Psoas muscle (tissue), 8 donors: Measurements from ENCODE around the gene COL4A6. TPM values are rescaled to one million over a fixed set of nuclear protein-coding genes. Genes with fewer than 3 reads are reported as not detected.

Experiments used
- ATAC-seq, 4 donors: fragments of 200-7000 bp; cut with Tn5 transposase; one replicate each; pipeline ENCODE4 v1.9.1; 2020; ENCODE audit warnings: moderate library complexity in 3 of 4, mild to moderate bottlenecking in 2 of 4
- DNase-seq, 2 donors: peaks; one replicate each; pipeline ENCODE4 v3.0.0-alpha.2; 2020
- H3K27ac ChIP-seq: fragments of 200-600 bp; one replicate; pipeline ENCODE4 v1.8.0; 2022
- H3K27me3 ChIP-seq, 3 donors: fragments of 200-600 bp in 1 of 3; one replicate each; pipeline versions ENCODE4 v1.6.1 to v1.8.0; 2013 to 2022; ENCODE audit warnings: low read length in 2 of 3, mild to moderate bottlenecking in 2 of 3, moderate library complexity in 1 of 3; ENCODE audit not compliant: insufficient read depth in 3 of 3
- H3K36me3 ChIP-seq, 2 donors: fragments of 200-600 bp in 1 of 2; one replicate each; pipeline versions ENCODE4 v1.6.1 to v1.8.0; 2013 to 2022; ENCODE audit warnings: low read depth in 1 of 2, mild to moderate bottlenecking in 1 of 2, moderate library complexity in 1 of 2; ENCODE audit not compliant: insufficient read depth in 1 of 2
- H3K4me1 ChIP-seq: fragments of 200-600 bp; one replicate; pipeline ENCODE4 v1.8.0; 2022
- H3K4me3 ChIP-seq: fragments of 200-600 bp; one replicate; pipeline ENCODE4 v1.8.0; 2022; ENCODE audit warnings: mild to moderate bottlenecking
- H3K9me3 ChIP-seq: fragments of 200-600 bp; one replicate; pipeline ENCODE4 v1.8.0; 2022
- CTCF ChIP-seq: fragments of 200-600 bp; IDR thresholded peaks from one replicate; pipeline ENCODE4 v1.8.0; 2022; ENCODE audit warnings: antibody characterized with exemption
- WGBS, 3 donors: extraction: QIAGEN DNeasy Blood & Tissue Kit; methylation state at CpG; one replicate each; pipeline versions ENCODE4 v1.1.6 to v1.1.7; 2013; 5-methylcytosine and 5-hydroxymethylcytosine counted together
- intact Hi-C, 2 donors: fragments of 100-400 bp; cut with DNase I; formaldehyde crosslinking; loops; one replicate each; pipeline versions ENCODE4 v1.11.0 to v1.14.2; 2022
- polyA plus RNA-seq, 3 donors: library from polyadenylated mRNA; stranded (reverse); fragments of 200-250 nt; gene quantifications; one replicate each; pipeline ENCODE4 v1.2.3, GENCODE V29; 2013
- total RNA-seq, 4 donors: library from RNA; stranded (reverse); fragmentation: NEBNext Ultra II Directional in 2 of 4; extraction: Animal tissue kit (Norgen Biotek cat#: 25700) in 2 of 4; gene quantifications; one replicate each; pipeline versions ENCODE4 v1.2.1 to v1.2.4, GENCODE V29; 2021 to 2023
- donor health status: healthy with polysubstance abuse.
- donor health status: DM: no; HTN: no; CAD: no; lungs with moderate emphysema.
- donor health status: Bipolar disorder and iron deficiency.
- donor health status: healthy.
- donor health status: DM: yes; HTN: yes; CAD: no.
- donor health status: DM: no; HTN: no; CAD: no.
- donor health status: DM: no; HTN: no; CAD: no.
- donor health status: DM: yes; HTN: yes; CAD: no.

COL4A6 gene
- total and polyA plus RNA-seq, 7 donors, result 0.17 to 3.6 (median 0.68) TPM

- H3K27me3 ChIP-seq, result peaks cover 0 to 3% (median 0%) of the 10 kb centered on the region in 3 donors
- H3K4me3 ChIP-seq, result no peak overlapping the region
- H3K9me3 ChIP-seq, result peaks cover 4% of the 10 kb centered on the region
- no peak for TF ChIP-seq CTCF
- 74 to 92% (median 86%) methylated on average over 3 of the region's 3 CpGs for WGBS, 3 donors
- H3K27ac ChIP-seq, result no peak overlapping the region
- no peaks in the 10 kb centered on the region for H3K4me1 ChIP-seq
- no peak for DNase-seq
- intact Hi-C loops, result loop anchor here in 1 of 2 donors (10.0 kb wide), 1 partner anchor 243 kb away; no protein-coding TSS in a partner anchor
- ATAC-seq, result no peak
- no peaks in the 10 kb centered on the region for H3K36me3 ChIP-seq
Measured at GRCh38 chrX:108292053-108292452, 146.2 kb downstream of the COL4A6 start.

- H3K27ac ChIP-seq, result no peak overlapping the region
- H3K27me3 ChIP-seq, result peaks cover 0 to 12% (median 0%) of the 10 kb centered on the region in 3 donors
- H3K4me1 ChIP-seq, result no peaks in the 10 kb centered on the region
- no peak for DNase-seq
- ATAC-seq, result no peak
- intact Hi-C loops, result no loop called here
- H3K9me3 ChIP-seq, result no peaks in the 10 kb centered on the region
- TF ChIP-seq CTCF, result no peak
- H3K36me3 ChIP-seq, result no peaks in the 10 kb centered on the region
- no peak overlapping the region for H3K4me3 ChIP-seq
- 46 to 63% (median 54%) methylated on average over 2 of the region's 2 CpGs for WGBS, 3 donors
Measured at GRCh38 chrX:108285918-108286317, 152.3 kb downstream of the COL4A6 start.

- Histone ChIP-seq H3K27ac (no peak overlapping the region), H3K27me3 (peaks cover 0 to 12% (median 0%) of the 10 kb centered on the region in 3 donors), H3K4me3 (no peak overlapping the region), H3K36me3 (no peaks in the 10 kb centered on the region), H3K4me1 (no peaks in the 10 kb centered on the region), H3K9me3 (no peaks in the 10 kb centered on the region)
- WGBS, 3 donors, result 41 to 67% (median 56%) methylated on average over 2 of the region's 2 CpGs
- no peak for TF ChIP-seq CTCF
- no peak for ATAC-seq
- no peak for DNase-seq
- intact Hi-C loops, result no loop called here
Measured at GRCh38 chrX:108285356-108285755, 152.9 kb downstream of the COL4A6 start.

GRCh38 chrX:108275732-108276131, 162.5 kb downstream of the COL4A6 start:
- Histone ChIP-seq H3K27ac (no peak overlapping the region), H3K27me3 (peaks cover 0 to 6% (median 0%) of the 10 kb centered on the region in 3 donors), H3K4me1 (peaks cover 3% of the 10 kb centered on the region), H3K4me3 (no peak overlapping the region), H3K9me3 (no peaks in the 10 kb centered on the region), H3K36me3 (no peaks in the 10 kb centered on the region)
- 33 to 58% (median 36%) methylated on average over 4 of the region's 4 CpGs for WGBS, 3 donors
- no peak for TF ChIP-seq CTCF
- ATAC-seq, result peak in 1 of 4 donors; percentile 7
- no peak for DNase-seq
- intact Hi-C loops, result no loop called here

- Histone ChIP-seq H3K4me3 (no peak overlapping the region), H3K27me3 (peaks cover 0 to 9% (median 0%) of the 10 kb centered on the region in 3 donors), H3K4me1 (peaks cover 3% of the 10 kb centered on the region), H3K27ac (no peak overlapping the region), H3K36me3 (no peaks in the 10 kb centered on the region), H3K9me3 (no peaks in the 10 kb centered on the region)
- DNase-seq (no peak), ATAC-seq (no peak)
- 26 to 42% methylated on average over 2 of the region's 2 CpGs; no CpG with 5 or more reads in 1 of the 3 donors for WGBS, 3 donors
- no peak for TF ChIP-seq CTCF
- intact Hi-C loops, result no loop called here
Measured at GRCh38 chrX:108271397-108271787, 166.8 kb downstream of the COL4A6 start.
